DND-41 (cell line): Measurements from ENCODE around the gene ANKRD29.

ENCODE experiments used
- ATAC-seq: fragments of 200-7000 bp; cut with Tn5 transposase; 3 replicates; pipeline ENCODE4 v1.9.1; 2021; ENCODE audit warnings: low read depth; ENCODE audit not compliant: insufficient read depth
- DNase-seq: peaks from one replicate; pipeline ENCODE4 v3.0.0-alpha.2; 2020
- H2AFZ ChIP-seq: 2 replicates; pipeline ENCODE4 v1.6.0; 2012; ENCODE audit warnings: low read depth, low read length
- H3K27ac ChIP-seq: 2 replicates; pipeline ENCODE4 v1.5.1; 2012; ENCODE audit warnings: low read length, inconsistent platforms
- H3K27me3 ChIP-seq: fragments of 200-600 bp; sonication (generic); 2 replicates; pipeline ENCODE4 v1.6.0; 2012; ENCODE audit warnings: low read length, mild to moderate bottlenecking, inconsistent platforms; ENCODE audit not compliant: insufficient read depth, poor library complexity
- H3K36me3 ChIP-seq: 2 replicates; pipeline ENCODE4 v1.5.1; 2012; ENCODE audit warnings: low read length, inconsistent platforms; ENCODE audit not compliant: insufficient read depth
- H3K4me1 ChIP-seq: 2 replicates; pipeline ENCODE4 v1.5.1; 2012; ENCODE audit warnings: mild to moderate bottlenecking, low read length; ENCODE audit not compliant: insufficient read depth
- H3K4me2 ChIP-seq: 2 replicates; pipeline ENCODE4 v1.6.0; 2012; ENCODE audit warnings: mild to moderate bottlenecking, moderate library complexity, low read length, inconsistent platforms; ENCODE audit not compliant: insufficient read depth
- H3K4me3 ChIP-seq, 2 experiments: fragments of 200-600 bp in 1 of 2; shearing (Covaris generic) in 1 of 2; 2 replicates each; pipeline ENCODE4 v1.5.1; 2012 to 2016; ENCODE audit warnings: inconsistent platforms in 2 of 2, low read length in 2 of 2, mild to moderate bottlenecking in 2 of 2, low read depth in 1 of 2, moderate library complexity in 1 of 2
- H3K79me2 ChIP-seq: 2 replicates; pipeline ENCODE4 v1.6.0; 2012; ENCODE audit warnings: low read length, inconsistent platforms; ENCODE audit not compliant: insufficient read depth
- H3K9ac ChIP-seq: 2 replicates; pipeline ENCODE4 v1.6.0; 2012; ENCODE audit warnings: low read depth, mild to moderate bottlenecking, inconsistent platforms, low read length, moderate library complexity
- H3K9me3 ChIP-seq: 2 replicates; pipeline ENCODE4 v1.5.1; 2012; ENCODE audit warnings: low read length, moderate library complexity, mild to moderate bottlenecking, inconsistent platforms; ENCODE audit not compliant: insufficient read depth, severe bottlenecking
- H4K20me1 ChIP-seq: 2 replicates; pipeline ENCODE4 v1.6.0; 2012; ENCODE audit warnings: low read length; ENCODE audit not compliant: insufficient read depth
- EZH2 ChIP-seq: IDR thresholded peaks from 3 replicates; pipeline ENCODE4 v1.6.1; 2012; ENCODE audit warnings: borderline replicate concordance, low read depth, mild to moderate bottlenecking, moderate library complexity, low read length, inconsistent platforms; ENCODE audit not compliant: severe bottlenecking
- TF ChIP-seq, protein P1 (sequence below): IDR thresholded peaks from 2 replicates; pipeline ENCODE4 v1.5.1; 2012; ENCODE audit warnings: borderline replicate concordance, low read length, moderate library complexity, mild to moderate bottlenecking; ENCODE audit not compliant: poor library complexity, severe bottlenecking; ENCODE audit errors: extremely low read depth

ANKRD29 gene

GRCh38 chr18:23701544-23702064, 38.9 kb upstream of the ANKRD29 start:
- H3K4me3 ChIP-seq: no peak overlapping the region
- no peak overlapping the region for H3K9ac ChIP-seq
- H3K27ac ChIP-seq: no peak overlapping the region
- no peaks in the 10 kb centered on the region for H4K20me1 ChIP-seq
- H3K4me2 ChIP-seq: no peak overlapping the region
- no peaks in the 10 kb centered on the region for H3K9me3 ChIP-seq
- H3K27me3 ChIP-seq: peaks cover 2% of the 10 kb centered on the region
- DNase-seq (no peak), ATAC-seq (no peak)
- H3K79me2 ChIP-seq: no peaks in the 10 kb centered on the region
- TF ChIP-seq, protein P1, sequence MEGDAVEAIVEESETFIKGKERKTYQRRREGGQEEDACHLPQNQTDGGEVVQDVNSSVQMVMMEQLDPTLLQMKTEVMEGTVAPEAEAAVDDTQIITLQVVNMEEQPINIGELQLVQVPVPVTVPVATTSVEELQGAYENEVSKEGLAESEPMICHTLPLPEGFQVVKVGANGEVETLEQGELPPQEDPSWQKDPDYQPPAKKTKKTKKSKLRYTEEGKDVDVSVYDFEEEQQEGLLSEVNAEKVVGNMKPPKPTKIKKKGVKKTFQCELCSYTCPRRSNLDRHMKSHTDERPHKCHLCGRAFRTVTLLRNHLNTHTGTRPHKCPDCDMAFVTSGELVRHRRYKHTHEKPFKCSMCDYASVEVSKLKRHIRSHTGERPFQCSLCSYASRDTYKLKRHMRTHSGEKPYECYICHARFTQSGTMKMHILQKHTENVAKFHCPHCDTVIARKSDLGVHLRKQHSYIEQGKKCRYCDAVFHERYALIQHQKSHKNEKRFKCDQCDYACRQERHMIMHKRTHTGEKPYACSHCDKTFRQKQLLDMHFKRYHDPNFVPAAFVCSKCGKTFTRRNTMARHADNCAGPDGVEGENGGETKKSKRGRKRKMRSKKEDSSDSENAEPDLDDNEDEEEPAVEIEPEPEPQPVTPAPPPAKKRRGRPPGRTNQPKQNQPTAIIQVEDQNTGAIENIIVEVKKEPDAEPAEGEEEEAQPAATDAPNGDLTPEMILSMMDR: no peak
- no peak for TF ChIP-seq EZH2
- H3K36me3 ChIP-seq: no peaks in the 10 kb centered on the region
- no peaks in the 10 kb centered on the region for H3K4me1 ChIP-seq
- H2AFZ ChIP-seq: no peak overlapping the region

- Histone ChIP-seq H3K4me1 (no peaks in the 10 kb centered on the region), H4K20me1 (no peaks in the 10 kb centered on the region), H3K9ac (no peak overlapping the region), H3K79me2 (no peaks in the 10 kb centered on the region), H3K9me3 (no peaks in the 10 kb centered on the region), H2AFZ (no peak overlapping the region), H3K4me2 (no peak overlapping the region), H3K27ac (no peak overlapping the region), H3K4me3 (no peak overlapping the region), H3K27me3 (peaks cover 2% of the 10 kb centered on the region), H3K36me3 (no peaks in the 10 kb centered on the region)
- ATAC-seq: no peak
- TF ChIP-seq EZH2: no peak
- TF ChIP-seq, protein P1: no peak
- DNase-seq: no peak
These were observed 38.3 kb upstream of the ANKRD29 start for GRCh38 chr18:23701017-23701416.

DNA sequence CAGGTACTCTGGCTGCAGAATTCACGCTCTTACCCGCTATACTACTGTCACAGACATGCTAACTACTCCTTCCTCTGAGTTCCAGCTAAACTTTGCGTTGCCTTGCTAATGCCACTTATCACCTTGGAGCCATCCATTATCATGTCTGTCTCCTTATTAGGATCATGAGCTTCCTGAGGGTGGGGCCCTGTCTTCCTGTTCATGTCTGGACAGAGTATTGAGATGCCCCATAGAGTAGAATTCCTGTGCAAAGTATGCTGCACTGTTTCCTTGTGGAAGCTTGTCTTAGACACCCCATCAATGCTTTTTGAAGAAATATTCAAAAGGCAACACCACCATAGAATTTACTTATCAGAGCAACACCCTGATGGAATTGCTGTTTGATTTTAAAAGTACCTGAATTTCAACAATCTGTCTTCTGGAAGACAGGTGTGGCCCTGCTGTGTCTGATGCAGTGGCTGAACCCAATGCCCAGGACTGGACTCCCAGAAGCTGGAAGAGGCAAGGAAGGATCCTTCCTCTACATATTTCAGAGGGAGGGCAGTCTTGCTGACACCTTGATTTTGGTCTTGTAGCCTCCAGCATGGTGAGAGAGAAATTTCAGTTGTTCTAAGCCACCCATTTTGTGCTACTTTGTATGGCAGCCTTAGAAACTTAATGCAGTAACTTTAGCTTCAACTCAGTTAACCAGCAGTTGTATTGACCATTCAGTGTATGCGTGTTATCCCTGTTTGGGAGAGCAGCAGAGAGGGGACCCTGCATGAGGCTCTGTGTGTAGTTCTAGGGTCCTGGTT, 32.1 kb upstream of the ANKRD29 start:
- Histone ChIP-seq H3K9me3 (no peaks in the 10 kb centered on the region), H3K4me1 (no peaks in the 10 kb centered on the region), H3K27me3 (no peaks in the 10 kb centered on the region), H3K4me2 (no peak overlapping the region), H3K27ac (no peak overlapping the region), H3K4me3 (no peak overlapping the region), H2AFZ (no peak overlapping the region), H3K9ac (no peak overlapping the region), H3K79me2 (no peaks in the 10 kb centered on the region), H4K20me1 (no peaks in the 10 kb centered on the region), H3K36me3 (no peaks in the 10 kb centered on the region)
- DNase-seq (no peak), ATAC-seq (no peak)
- no peak for TF ChIP-seq EZH2
- TF ChIP-seq, protein P1: no peak
